HepG2 (cell line): ENCODE measurements around the gene KIAA1328. TPM values are rescaled to one million over a fixed set of nuclear protein-coding genes. Genes with fewer than 3 reads are reported as not detected.

Experiments
- ATAC-seq: fragments of 200-7000 bp; cut with Tn5 transposase; 3 replicates; pipeline ENCODE4 v1.9.1; 2020; ENCODE audit warnings: mild to moderate bottlenecking, moderate library complexity
- BruUV-seq: library from RNA; stranded (reverse); fragments of 400-500 nt; replicated peaks from 2 replicates; lab custom pipeline; 2021; lab: Mats Ljungman, UMichigan
- CTCF ChIA-PET: fragments of 300-600 bp; formaldehyde crosslinking; extraction: SDS; loops from one replicate; lab custom pipeline; 2021; ENCODE audit warnings: low total read pairs, inconsistent platforms, low intra/inter-chr PET ratio; lab: Yijun Ruan, JAX
- POLR2A ChIA-PET: fragments of 350-600 bp; sonication (Branson Sonifier 250); formaldehyde crosslinking; loops from one replicate; lab custom pipeline; 2020; ENCODE audit warnings: antibody characterized with exemption, inconsistent platforms; lab: Yijun Ruan, JAX
- DNase-seq: peaks from one replicate; pipeline ENCODE4 v3.0.0-alpha.2; 2015; ENCODE audit warnings: low spot score
- FAIRE-seq: peaks from 3 replicates; lab custom pipeline; 2011; peaks lifted over from hg19 to GRCh38; lab: Jason Lieb, UNC
- H2AFZ ChIP-seq: one replicate; pipeline ENCODE4 v1.6.1; 2011; ENCODE audit warnings: low read length, inconsistent platforms
- H3K27ac ChIP-seq: fragments of 300-600 bp; 3 replicates; pipeline ENCODE4 v1.8.0; 2011; ENCODE audit warnings: mixed run types, mild to moderate bottlenecking, mixed read lengths, low read length, inconsistent platforms; ENCODE audit not compliant: insufficient read depth; ENCODE audit errors: extremely low read length
- H3K27me3 ChIP-seq, 2 experiments: fragments of 200-600 bp in 1 of 2; 2 replicates in 1 of 2; 3 replicates in 1 of 2; pipeline versions ENCODE4 v1.6.0 to v1.8.0; 2011; ENCODE audit warnings: low read length in 2 of 2, mild to moderate bottlenecking in 2 of 2, moderate library complexity in 2 of 2, inconsistent platforms in 1 of 2; ENCODE audit not compliant: insufficient read depth in 2 of 2, control insufficient read depth in 1 of 2
- H3K36me3 ChIP-seq, 2 experiments: fragments of 200-600 bp in 1 of 2; replicated peaks in 1 of 2; 2 replicates in 1 of 2; 3 replicates in 1 of 2; pipeline versions ENCODE4 v1.5.1 to v1.8.0; 2011; ENCODE audit warnings: low read length in 2 of 2, inconsistent platforms in 1 of 2; ENCODE audit not compliant: insufficient read depth in 2 of 2, control insufficient read depth in 1 of 2
- H3K4me1 ChIP-seq: 2 replicates; pipeline ENCODE4 v1.5.1; 2012; ENCODE audit warnings: low read length, inconsistent platforms; ENCODE audit not compliant: insufficient read depth
- H3K4me2 ChIP-seq: 2 replicates; pipeline ENCODE4 v1.6.0; 2011; ENCODE audit warnings: low read depth, low read length, inconsistent platforms
- H3K4me3 ChIP-seq, 3 experiments: fragments of 200-600 bp in 1 of 3; sonication (generic), shearing (Covaris generic) in 1 of 3; replicated peaks in 1 of 3; 2 replicates each; pipeline ENCODE4 v1.5.1; 2011 to 2016; ENCODE audit warnings: low read length in 3 of 3, inconsistent platforms in 2 of 3, low read depth in 2 of 3, mild to moderate bottlenecking in 2 of 3, control low read depth in 1 of 3, mixed read lengths in 1 of 3; ENCODE audit not compliant: insufficient read depth in 1 of 3
- H3K79me2 ChIP-seq: one replicate; pipeline ENCODE4 v1.6.1; 2011; ENCODE audit warnings: low read length, inconsistent platforms; ENCODE audit not compliant: insufficient read depth
- H3K9ac ChIP-seq: 2 replicates; pipeline ENCODE4 v1.6.0; 2011; ENCODE audit warnings: mild to moderate bottlenecking, low read depth, low read length, inconsistent platforms; ENCODE audit not compliant: insufficient read depth
- H3K9me3 ChIP-seq: 2 replicates; pipeline ENCODE4 v1.5.1; 2012; ENCODE audit warnings: mild to moderate bottlenecking, low read length
- H4K20me1 ChIP-seq: 2 replicates; pipeline ENCODE4 v1.6.0; 2011; ENCODE audit warnings: inconsistent platforms, mild to moderate bottlenecking, low read length, moderate library complexity; ENCODE audit not compliant: insufficient read depth
- BCL6 ChIP-seq: IDR thresholded peaks from 2 replicates; pipeline ENCODE4 v1.6.1; 2016; ENCODE audit warnings: missing genetic modification reagents, missing compliant biosample characterization
- GFI1 ChIP-seq: sonication (generic); formaldehyde crosslinking; IDR thresholded peaks from 2 replicates; pipeline ENCODE4 v1.5.0; 2020; ENCODE audit warnings: missing genetic modification reagents, mild to moderate bottlenecking, borderline replicate concordance
- ZKSCAN5 ChIP-seq: sonication (generic); formaldehyde crosslinking; IDR thresholded peaks from 2 replicates; pipeline ENCODE4 v1.5.1; 2020; ENCODE audit warnings: mild to moderate bottlenecking, missing genetic modification reagents
- ZNF225 ChIP-seq: sonication (generic); formaldehyde crosslinking; IDR thresholded peaks from 2 replicates; pipeline ENCODE4 v1.4.0; 2020; ENCODE audit warnings: mild to moderate bottlenecking, missing genetic modification reagents
- ZNF652 ChIP-seq: IDR thresholded peaks from 2 replicates; pipeline ENCODE4 v1.6.1; 2016; ENCODE audit warnings: low read depth, borderline replicate concordance
- in situ Hi-C: cut with HindIII; loops from 2 replicates; pipeline ENCODE4 v1.10.0; 2017; ENCODE audit warnings: low pct_unique_long_range_greater_than_20kb; ENCODE audit not compliant: extremely low pct_ligation_motif_present
- intact Hi-C: fragments of 100-400 bp; cut with micrococcal nuclease; formaldehyde crosslinking; loops from one replicate; pipeline ENCODE4 v1.10.0; 2022; ENCODE audit not compliant: unreplicated experiment
- polyA plus RNA-seq, 8 experiments: library from polyadenylated mRNA; depleted of rRNA in 3 of 8; stranded (reverse) in 7 of 8; unstranded in 1 of 8; fragments of >200 nt; fragmentation: Illumina TruSeq in 4 of 8; extraction: Trizol in 4 of 8; gene quantifications; 2 replicates each; pipeline versions ENCODE4 v1.2.1 to v1.2.3, GENCODE V29; 2011 to 2016; ENCODE audit warnings: low read depth in 4 of 8, missing spikeins in 1 of 8, mixed read lengths in 1 of 8; ENCODE audit not compliant: insufficient read depth in 1 of 8
- total RNA-seq, 5 experiments: library from RNA; depleted of rRNA; stranded (reverse); fragments of >200 nt; fragmentation: Illumina TruSeq; extraction: Trizol; gene quantifications; 2 replicates each; pipeline ENCODE4 v1.2.3, GENCODE V29; 2016; ENCODE audit warnings: low read depth in 1 of 5
- TF ChIP-seq, protein P1 (sequence below): sonication (generic); formaldehyde crosslinking; IDR thresholded peaks from 2 replicates; pipeline ENCODE4 v1.5.0; 2020; ENCODE audit warnings: missing genetic modification reagents
- TF ChIP-seq, protein P2 (sequence below): sonication (generic); formaldehyde crosslinking; conservative IDR thresholded peaks from 2 replicates; pipeline ENCODE4 v1.4.0; 2020; ENCODE audit warnings: mild to moderate bottlenecking, missing genetic modification reagents, moderate library complexity
- TF ChIP-seq, protein P3 (sequence below): sonication (generic); formaldehyde crosslinking; IDR thresholded peaks from 2 replicates; pipeline ENCODE4 v1.4.0; 2020; ENCODE audit warnings: missing genetic modification reagents, borderline replicate concordance
- TF ChIP-seq, protein P4 (sequence below): sonication (generic); formaldehyde crosslinking; IDR thresholded peaks from 2 replicates; pipeline ENCODE4 v1.4.0; 2020; ENCODE audit warnings: mild to moderate bottlenecking, missing genetic modification reagents, borderline replicate concordance

KIAA1328 gene
- total and polyA plus RNA-seq, 2 of the 13 experiments (the other 11 are each of a cell fraction or from before 2014, with no cell fraction given), result 4.1 to 6.0 TPM

DNA sequence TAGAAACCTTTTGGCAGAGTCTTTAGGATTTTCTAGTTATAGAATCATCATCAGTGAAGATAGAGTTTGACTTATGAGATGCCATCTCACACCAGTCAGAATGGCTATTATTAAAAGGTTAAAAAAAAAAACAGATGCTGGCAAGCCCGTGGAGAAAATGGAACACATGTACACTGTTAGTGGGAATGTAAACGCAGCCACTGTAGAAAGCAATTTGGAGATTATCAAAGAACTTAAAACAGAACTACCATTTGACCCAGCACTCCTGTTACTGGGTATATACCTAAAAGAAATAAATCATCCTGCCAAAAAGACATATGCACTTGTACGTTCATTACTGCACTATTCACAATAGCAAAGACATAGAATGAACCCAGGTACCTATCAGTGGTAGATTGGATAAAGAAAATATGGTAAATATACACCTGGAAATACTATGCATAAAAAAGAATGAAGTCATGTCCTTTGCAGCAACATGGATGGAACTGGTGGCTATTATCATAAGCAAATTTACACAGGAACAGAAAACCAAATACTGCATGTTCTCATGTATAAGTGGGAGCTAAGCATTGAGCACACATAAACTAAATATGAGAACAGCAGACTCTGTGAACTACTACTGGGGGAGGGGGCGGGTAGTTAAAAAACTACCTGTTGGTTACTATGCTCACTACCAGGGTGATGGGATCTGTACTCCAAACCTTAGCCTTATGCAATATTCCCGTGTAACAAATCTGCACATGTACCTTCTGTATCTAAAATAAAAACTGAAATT lies 279.0 kb downstream of the KIAA1328 start (continued):
- TF ChIP-seq, protein P1, sequence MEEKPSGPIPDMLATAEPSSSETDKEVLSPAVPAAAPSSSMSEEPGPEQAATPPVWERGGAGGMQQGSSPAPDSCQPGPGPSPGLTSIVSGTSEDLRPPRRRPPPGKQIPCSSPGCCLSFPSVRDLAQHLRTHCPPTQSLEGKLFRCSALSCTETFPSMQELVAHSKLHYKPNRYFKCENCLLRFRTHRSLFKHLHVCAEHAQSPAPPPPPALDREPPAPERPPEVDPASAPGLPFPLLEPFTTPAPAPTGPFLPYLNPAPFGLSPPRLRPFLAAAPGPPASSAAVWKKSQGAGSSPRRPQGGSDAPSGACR (CRISPR knock-in tag), result no peak

DNA sequence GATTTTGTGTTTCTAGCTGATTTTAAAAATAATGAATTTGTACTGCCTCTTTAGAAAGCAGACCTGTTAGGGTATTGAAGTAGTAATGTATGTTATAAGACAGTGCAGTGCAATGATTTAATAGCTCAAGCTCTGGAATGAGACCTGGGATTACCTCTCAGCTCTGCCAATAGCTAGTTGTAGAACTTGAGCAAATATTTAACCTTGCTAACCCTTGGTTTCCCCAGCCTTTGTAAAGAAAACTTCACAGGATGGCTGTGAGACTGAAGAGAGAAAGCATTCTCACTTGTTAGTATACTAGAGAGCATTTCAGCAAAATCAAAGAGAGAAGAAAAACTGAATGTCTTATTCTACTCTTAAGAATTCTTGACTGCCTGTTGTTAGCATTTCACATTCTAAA lies 293.9 kb downstream of the KIAA1328 start:
- TF ChIP-seq, protein P2, sequence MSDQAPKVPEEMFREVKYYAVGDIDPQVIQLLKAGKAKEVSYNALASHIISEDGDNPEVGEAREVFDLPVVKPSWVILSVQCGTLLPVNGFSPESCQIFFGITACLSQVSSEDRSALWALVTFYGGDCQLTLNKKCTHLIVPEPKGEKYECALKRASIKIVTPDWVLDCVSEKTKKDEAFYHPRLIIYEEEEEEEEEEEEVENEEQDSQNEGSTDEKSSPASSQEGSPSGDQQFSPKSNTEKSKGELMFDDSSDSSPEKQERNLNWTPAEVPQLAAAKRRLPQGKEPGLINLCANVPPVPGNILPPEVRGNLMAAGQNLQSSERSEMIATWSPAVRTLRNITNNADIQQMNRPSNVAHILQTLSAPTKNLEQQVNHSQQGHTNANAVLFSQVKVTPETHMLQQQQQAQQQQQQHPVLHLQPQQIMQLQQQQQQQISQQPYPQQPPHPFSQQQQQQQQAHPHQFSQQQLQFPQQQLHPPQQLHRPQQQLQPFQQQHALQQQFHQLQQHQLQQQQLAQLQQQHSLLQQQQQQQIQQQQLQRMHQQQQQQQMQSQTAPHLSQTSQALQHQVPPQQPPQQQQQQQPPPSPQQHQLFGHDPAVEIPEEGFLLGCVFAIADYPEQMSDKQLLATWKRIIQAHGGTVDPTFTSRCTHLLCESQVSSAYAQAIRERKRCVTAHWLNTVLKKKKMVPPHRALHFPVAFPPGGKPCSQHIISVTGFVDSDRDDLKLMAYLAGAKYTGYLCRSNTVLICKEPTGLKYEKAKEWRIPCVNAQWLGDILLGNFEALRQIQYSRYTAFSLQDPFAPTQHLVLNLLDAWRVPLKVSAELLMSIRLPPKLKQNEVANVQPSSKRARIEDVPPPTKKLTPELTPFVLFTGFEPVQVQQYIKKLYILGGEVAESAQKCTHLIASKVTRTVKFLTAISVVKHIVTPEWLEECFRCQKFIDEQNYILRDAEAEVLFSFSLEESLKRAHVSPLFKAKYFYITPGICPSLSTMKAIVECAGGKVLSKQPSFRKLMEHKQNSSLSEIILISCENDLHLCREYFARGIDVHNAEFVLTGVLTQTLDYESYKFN (CRISPR knock-in tag), result 0 out of 2 replicates have a peak, but pooled peaks have one; percentile 14
- TF ChIP-seq ZNF652, result peak; percentile 79; the same call in 1 of the 2 replicates
- peak; percentile 93 for TF ChIP-seq GFI1 (CRISPR knock-in tag)
- TF ChIP-seq, protein P3, sequence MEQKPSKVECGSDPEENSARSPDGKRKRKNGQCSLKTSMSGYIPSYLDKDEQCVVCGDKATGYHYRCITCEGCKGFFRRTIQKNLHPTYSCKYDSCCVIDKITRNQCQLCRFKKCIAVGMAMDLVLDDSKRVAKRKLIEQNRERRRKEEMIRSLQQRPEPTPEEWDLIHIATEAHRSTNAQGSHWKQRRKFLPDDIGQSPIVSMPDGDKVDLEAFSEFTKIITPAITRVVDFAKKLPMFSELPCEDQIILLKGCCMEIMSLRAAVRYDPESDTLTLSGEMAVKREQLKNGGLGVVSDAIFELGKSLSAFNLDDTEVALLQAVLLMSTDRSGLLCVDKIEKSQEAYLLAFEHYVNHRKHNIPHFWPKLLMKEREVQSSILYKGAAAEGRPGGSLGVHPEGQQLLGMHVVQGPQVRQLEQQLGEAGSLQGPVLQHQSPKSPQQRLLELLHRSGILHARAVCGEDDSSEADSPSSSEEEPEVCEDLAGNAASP (CRISPR knock-in tag), result peak; percentile 63; the same call in 1 of the 2 replicates
- TF ChIP-seq, protein P4, sequence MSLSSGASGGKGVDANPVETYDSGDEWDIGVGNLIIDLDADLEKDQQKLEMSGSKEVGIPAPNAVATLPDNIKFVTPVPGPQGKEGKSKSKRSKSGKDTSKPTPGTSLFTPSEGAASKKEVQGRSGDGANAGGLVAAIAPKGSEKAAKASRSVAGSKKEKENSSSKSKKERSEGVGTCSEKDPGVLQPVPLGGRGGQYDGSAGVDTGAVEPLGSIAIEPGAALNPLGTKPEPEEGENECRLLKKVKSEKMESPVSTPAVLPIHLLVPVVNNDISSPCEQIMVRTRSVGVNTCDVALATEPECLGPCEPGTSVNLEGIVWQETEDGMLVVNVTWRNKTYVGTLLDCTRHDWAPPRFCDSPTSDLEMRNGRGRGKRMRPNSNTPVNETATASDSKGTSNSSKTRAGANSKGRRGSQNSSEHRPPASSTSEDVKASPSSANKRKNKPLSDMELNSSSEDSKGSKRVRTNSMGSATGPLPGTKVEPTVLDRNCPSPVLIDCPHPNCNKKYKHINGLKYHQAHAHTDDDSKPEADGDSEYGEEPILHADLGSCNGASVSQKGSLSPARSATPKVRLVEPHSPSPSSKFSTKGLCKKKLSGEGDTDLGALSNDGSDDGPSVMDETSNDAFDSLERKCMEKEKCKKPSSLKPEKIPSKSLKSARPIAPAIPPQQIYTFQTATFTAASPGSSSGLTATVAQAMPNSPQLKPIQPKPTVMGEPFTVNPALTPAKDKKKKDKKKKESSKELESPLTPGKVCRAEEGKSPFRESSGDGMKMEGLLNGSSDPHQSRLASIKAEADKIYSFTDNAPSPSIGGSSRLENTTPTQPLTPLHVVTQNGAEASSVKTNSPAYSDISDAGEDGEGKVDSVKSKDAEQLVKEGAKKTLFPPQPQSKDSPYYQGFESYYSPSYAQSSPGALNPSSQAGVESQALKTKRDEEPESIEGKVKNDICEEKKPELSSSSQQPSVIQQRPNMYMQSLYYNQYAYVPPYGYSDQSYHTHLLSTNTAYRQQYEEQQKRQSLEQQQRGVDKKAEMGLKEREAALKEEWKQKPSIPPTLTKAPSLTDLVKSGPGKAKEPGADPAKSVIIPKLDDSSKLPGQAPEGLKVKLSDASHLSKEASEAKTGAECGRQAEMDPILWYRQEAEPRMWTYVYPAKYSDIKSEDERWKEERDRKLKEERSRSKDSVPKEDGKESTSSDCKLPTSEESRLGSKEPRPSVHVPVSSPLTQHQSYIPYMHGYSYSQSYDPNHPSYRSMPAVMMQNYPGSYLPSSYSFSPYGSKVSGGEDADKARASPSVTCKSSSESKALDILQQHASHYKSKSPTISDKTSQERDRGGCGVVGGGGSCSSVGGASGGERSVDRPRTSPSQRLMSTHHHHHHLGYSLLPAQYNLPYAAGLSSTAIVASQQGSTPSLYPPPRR (CRISPR knock-in tag), result 0 out of 2 replicates have a peak, but pooled peaks have one; percentile 28
- TF ChIP-seq BCL6 (CRISPR knock-in tag), result peak; percentile 64; the same call in 1 of the 2 replicates
- no peak for TF ChIP-seq ZNF225 (CRISPR knock-in tag)
- TF ChIP-seq ZKSCAN5 (CRISPR knock-in tag), result no peak
- TF ChIP-seq, all 625 proteins: peak for 6
- no peaks in the 10 kb centered on the region for H3K79me2 ChIP-seq

More for the DNA sequence above, 293.9 kb downstream of the KIAA1328 start:
- H3K27ac ChIP-seq, result no peak overlapping the region
- no TSS peak for BruUV-seq
- DNase-seq (peak; percentile 17), FAIRE-seq (no peak), ATAC-seq (peak; percentile 82)
- no peak overlapping the region for H3K4me3 ChIP-seq
- intact Hi-C loops (no loop called here), in situ Hi-C loops (no loop called here)
- H3K4me1 ChIP-seq, result peaks cover 18% of the 10 kb centered on the region
- H4K20me1 ChIP-seq, result no peaks in the 10 kb centered on the region
- H3K27me3 ChIP-seq, result no peaks in the 10 kb centered on the region
- POLR2A ChIA-PET, result no interaction called here
- CTCF ChIA-PET, result no interaction called here
- H3K9me3 ChIP-seq, result no peaks in the 10 kb centered on the region
- H3K4me2 ChIP-seq, result 0 out of 2 replicates have a peak overlapping the region, but pooled peaks have one; percentile 30
- no peak overlapping the region for H3K9ac ChIP-seq
- no peak overlapping the region for H2AFZ ChIP-seq
- H3K36me3 ChIP-seq, result no peaks in the 10 kb centered on the region
